ENCODE measurements around the gene MGLL. TPM values are rescaled to one million over a fixed set of nuclear protein-coding genes. Genes with fewer than 3 reads are reported as not detected.
A peak's percentile ranks its signal among the peaks of the same experiment; 100 is the strongest.

Gene MGLL
- 100 to 1,000 TPM in 3 of 7 donors, 10 to 100 TPM in 4; 47.6 to 134 (median 85.9) TPM for total RNA-seq
- polyA plus RNA-seq: 10 to 100 TPM; 11.0 to 47.2 (median 15.8) TPM
- long read RNA-seq, donor 1, full-length matches to known transcripts: 19 of 19 reads
- long read RNA-seq, donor 1, partial matches to known transcripts: 0 of 19 reads
- long read RNA-seq, donor 1, other reads (novel, unspliced or antisense): 0 of 19 reads
- long read RNA-seq, donor 2, full-length matches to known transcripts: 11 of 11 reads
- long read RNA-seq, donor 2, partial matches to known transcripts: 0 of 11 reads
- long read RNA-seq, donor 2, other reads (novel, unspliced or antisense): 0 of 11 reads

DNA sequence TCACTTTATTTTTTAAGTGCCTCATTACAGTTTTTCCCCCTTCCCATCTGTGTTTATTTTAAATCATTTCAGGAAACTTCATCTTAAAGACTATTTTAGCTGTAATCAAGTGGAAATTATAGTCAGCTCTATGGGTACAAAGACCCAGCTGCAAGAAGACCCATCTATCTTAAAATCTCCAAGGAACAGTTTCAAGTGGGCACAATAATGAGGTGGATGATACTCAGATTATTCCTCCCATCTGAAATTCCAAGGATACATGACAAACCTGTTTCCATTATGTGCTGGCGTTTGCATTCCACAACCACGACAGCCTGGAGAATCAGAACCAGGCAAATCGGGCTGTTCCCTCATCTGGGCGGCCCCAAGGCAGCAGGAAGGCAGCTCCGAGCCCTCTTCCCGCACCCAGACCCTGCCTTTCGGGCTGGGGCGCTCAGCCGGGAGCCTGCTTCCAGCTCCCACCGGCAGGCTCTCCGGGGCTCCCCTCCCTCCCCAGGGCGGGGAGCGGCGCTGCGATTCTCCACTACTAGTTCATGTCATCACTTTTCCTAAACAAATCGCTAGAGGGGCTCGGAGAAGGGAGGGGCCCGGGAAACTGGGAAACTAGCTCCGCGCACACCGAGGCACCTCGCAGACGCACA is at the start of gene MGLL:
Gene MGLL (minus strand): TSS at position 475 of the 641 bp plus-strand sequence. CDS start 197 bp downstream, at position 278.
- Histone ChIP-seq H3K36me3 (peaks cover 0 to 7% (median 0%) of the 10 kb centered on the region in 6 donors), H3K4me3 (peak within 1 kb of the TSS; percentile 65 to 93 (median 78)), H3K27me3 (replicated peaks in 1 of 7) (peaks cover 0 to 33% (median 8%) of the 10 kb centered on the region in 7 donors), H3K4me1 (peaks cover 0 to 58% (median 43%) of the 10 kb centered on the region in 6 donors), H3K27ac (peak within 1 kb of the TSS; percentile 69 to 88 (median 82)), H3K9me3 (peaks cover 0 to 3% (median 0%) of the 10 kb centered on the region in 8 donors)
- peak; percentile 82 for DNase-seq
- 1 to 3% (median 1%) methylated on average over 13 to 23 of the region's 23 CpGs for WGBS, 5 donors
- TF ChIP-seq, protein P1, sequence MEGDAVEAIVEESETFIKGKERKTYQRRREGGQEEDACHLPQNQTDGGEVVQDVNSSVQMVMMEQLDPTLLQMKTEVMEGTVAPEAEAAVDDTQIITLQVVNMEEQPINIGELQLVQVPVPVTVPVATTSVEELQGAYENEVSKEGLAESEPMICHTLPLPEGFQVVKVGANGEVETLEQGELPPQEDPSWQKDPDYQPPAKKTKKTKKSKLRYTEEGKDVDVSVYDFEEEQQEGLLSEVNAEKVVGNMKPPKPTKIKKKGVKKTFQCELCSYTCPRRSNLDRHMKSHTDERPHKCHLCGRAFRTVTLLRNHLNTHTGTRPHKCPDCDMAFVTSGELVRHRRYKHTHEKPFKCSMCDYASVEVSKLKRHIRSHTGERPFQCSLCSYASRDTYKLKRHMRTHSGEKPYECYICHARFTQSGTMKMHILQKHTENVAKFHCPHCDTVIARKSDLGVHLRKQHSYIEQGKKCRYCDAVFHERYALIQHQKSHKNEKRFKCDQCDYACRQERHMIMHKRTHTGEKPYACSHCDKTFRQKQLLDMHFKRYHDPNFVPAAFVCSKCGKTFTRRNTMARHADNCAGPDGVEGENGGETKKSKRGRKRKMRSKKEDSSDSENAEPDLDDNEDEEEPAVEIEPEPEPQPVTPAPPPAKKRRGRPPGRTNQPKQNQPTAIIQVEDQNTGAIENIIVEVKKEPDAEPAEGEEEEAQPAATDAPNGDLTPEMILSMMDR (IDR thresholded peaks at IDR 0.05 in 8 of 11, conservative IDR thresholded peaks at IDR 0.05 in 3 of 11): no peak
- TF ChIP-seq POLR2AphosphoS5 (IDR thresholded peaks at IDR 0.05) (peak in 2 of 3 donors; percentile 62 to 63), POLR2A (IDR thresholded peaks at IDR 0.05) (no peak)
- intact Hi-C loops (cut with DNase I; ENCODE audit: low total_unique reads): loop anchor here (10.0 kb wide), 1 partner anchor 127 kb away; no protein-coding TSS in a partner anchor

DNA sequence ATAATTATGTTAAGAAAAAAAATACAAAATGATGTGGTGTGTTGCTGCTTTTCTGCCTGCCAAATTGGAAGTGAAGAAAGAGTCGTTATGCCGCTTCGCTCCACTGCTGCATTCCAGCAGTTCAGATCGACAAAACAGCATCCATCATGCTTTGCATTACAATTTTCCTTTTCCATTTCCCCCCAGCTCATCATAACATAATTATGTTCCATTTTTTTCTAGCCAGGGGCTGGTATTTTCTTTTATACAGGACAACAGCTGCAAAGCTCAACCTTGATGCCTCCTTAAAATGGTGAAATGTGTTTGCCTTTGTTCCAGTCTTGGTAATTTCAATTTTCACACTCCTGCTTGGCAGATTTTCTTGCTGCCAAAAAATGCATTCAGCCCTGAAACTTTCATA is 47.8 kb upstream of the MGLL start:
- no peak for TF ChIP-seq POLR2AphosphoS5 (IDR thresholded peaks at IDR 0.05)
- TF ChIP-seq, protein P1 (IDR thresholded peaks at IDR 0.05 in 8 of 11, conservative IDR thresholded peaks at IDR 0.05 in 3 of 11): no peak
- TF ChIP-seq POLR2A (IDR thresholded peaks at IDR 0.05): no peak
- 74 to 85% (median 81%) methylated on average over 4 of the region's 4 CpGs for WGBS, 5 donors
- DNase-seq: no peak
- H3K4me3 ChIP-seq: no peak overlapping the region
- no peak overlapping the region for H3K27ac ChIP-seq
- H3K4me1 ChIP-seq: no peaks in the 10 kb centered on the region
- H3K27me3 ChIP-seq (replicated peaks in 1 of 7): peaks cover 0 to 5% (median 0%) of the 10 kb centered on the region in 7 donors
- H3K9me3 ChIP-seq: no peaks in the 10 kb centered on the region
- no peaks in the 10 kb centered on the region for H3K36me3 ChIP-seq
- intact Hi-C loops (cut with DNase I; ENCODE audit: low total_unique reads): no loop called here

DNA sequence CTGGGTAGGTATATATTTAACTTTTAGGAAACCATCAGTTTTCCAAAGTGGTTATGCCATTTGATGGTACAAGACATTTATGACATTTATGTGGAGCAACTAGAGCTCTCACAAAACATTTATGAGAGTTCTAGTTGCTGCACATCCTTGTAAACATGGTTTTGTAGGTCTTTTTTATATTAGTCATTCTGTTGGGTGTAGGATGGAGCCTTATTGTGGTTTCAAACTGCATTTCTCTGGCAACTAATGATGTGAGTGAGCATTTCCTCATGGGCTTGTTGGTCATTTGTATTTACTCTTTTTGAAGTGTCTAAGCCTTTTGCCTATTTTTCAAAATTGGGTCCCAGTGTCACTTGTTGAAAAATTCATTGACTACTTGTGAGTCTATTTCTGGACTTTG is 45.7 kb upstream of the MGLL start:
- TF ChIP-seq, protein P1 (IDR thresholded peaks at IDR 0.05 in 8 of 11, conservative IDR thresholded peaks at IDR 0.05 in 3 of 11): no peak
- TF ChIP-seq POLR2AphosphoS5 (IDR thresholded peaks at IDR 0.05): no peak
- no peak for TF ChIP-seq POLR2A (IDR thresholded peaks at IDR 0.05)
- intact Hi-C loops (cut with DNase I; ENCODE audit: low total_unique reads): no loop called here
- H3K36me3 ChIP-seq: no peaks in the 10 kb centered on the region
- H3K27me3 ChIP-seq (replicated peaks in 1 of 7): peaks cover 0 to 5% (median 0%) of the 10 kb centered on the region in 7 donors
- H3K27ac ChIP-seq: no peak overlapping the region
- no peaks in the 10 kb centered on the region for H3K9me3 ChIP-seq
- H3K4me1 ChIP-seq: no peaks in the 10 kb centered on the region
- H3K4me3 ChIP-seq: no peak overlapping the region
- no peak for DNase-seq

DNA sequence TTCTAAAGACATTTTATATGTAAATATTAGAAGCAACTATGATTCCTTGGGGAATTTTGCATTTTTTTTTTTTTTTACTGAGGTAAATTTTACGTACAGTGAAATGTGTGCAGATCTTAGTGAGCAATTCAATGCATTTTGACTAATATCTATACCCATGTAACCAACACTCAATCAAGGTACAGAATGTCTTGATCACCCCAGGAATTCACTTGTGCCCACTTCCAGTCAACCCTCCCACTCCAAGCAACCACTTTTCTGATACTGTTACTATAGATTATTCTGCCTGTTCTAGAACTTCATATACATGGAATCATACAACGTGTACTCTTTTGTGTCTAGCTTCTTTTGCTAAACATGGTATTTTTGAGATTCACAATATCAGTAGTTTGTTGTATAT is 45.1 kb upstream of the MGLL start:
- Histone ChIP-seq H3K4me3 (no peak overlapping the region), H3K4me1 (no peaks in the 10 kb centered on the region), H3K9me3 (no peaks in the 10 kb centered on the region), H3K27ac (no peak overlapping the region), H3K27me3 (replicated peaks in 1 of 7) (peaks cover 0 to 5% (median 0%) of the 10 kb centered on the region in 7 donors), H3K36me3 (no peaks in the 10 kb centered on the region)
- WGBS, 5 donors: 76 to 90% (median 84%) methylated on average over 2 of the region's 2 CpGs
- no peak for TF ChIP-seq POLR2A (IDR thresholded peaks at IDR 0.05)
- no peak for TF ChIP-seq POLR2AphosphoS5 (IDR thresholded peaks at IDR 0.05)
- TF ChIP-seq, protein P1 (IDR thresholded peaks at IDR 0.05 in 8 of 11, conservative IDR thresholded peaks at IDR 0.05 in 3 of 11): no peak
- no peak for DNase-seq
- intact Hi-C loops (cut with DNase I; ENCODE audit: low total_unique reads): no loop called here
